Activated naive CD4-positive, alpha-beta T cell treated with anti-CD3 and anti-CD28 coated beads, Interleukin-2, amount 10 ng/mL, durations not matched to agents 7 days and 5 days (primary cell): ENCODE measurements around the gene PLXNA2.

ENCODE experiments used
- CTCF ChIA-PET: fragments of 350-600 bp; sonication (Branson Sonifier 250); formaldehyde crosslinking; loops from one replicate; lab custom pipeline; 2021; ENCODE audit warnings: antibody characterized with exemption; lab: Charles Lee
- DNase-seq: peaks from one replicate; pipeline ENCODE4 v3.0.0-alpha.2; 2020
- H3K27ac Mint-ChIP-seq: one replicate; pipeline ENCODE4 v1.8.0; 2021; ENCODE audit warnings: mild to moderate bottlenecking, moderate library complexity, mixed read lengths
- H3K27me3 Mint-ChIP-seq: one replicate; pipeline ENCODE4 v1.8.0; 2021; ENCODE audit warnings: mild to moderate bottlenecking, mixed read lengths
- H3K36me3 Mint-ChIP-seq: one replicate; pipeline ENCODE4 v1.8.0; 2021; ENCODE audit warnings: mixed read lengths
- H3K4me1 Mint-ChIP-seq: one replicate; pipeline ENCODE4 v1.8.0; 2021; ENCODE audit warnings: mixed read lengths
- H3K4me3 Mint-ChIP-seq: one replicate; pipeline ENCODE4 v1.8.0; 2021; ENCODE audit warnings: mild to moderate bottlenecking, moderate library complexity, mixed read lengths
- H3K9me3 Mint-ChIP-seq: one replicate; pipeline ENCODE4 v1.8.0; 2021; ENCODE audit warnings: mixed read lengths

The PLXNA2 gene

GRCh38 chr1:208083016-208083714 is 161.0 kb downstream of the PLXNA2 start:
- CTCF ChIA-PET: interaction anchor here (0.9 to 1.1 kb wide), 2 partner anchors 12 to 62 kb away, joined by 3 read pairs; no protein-coding TSS in a partner anchor
- Mint-ChIP-seq H3K27ac (no peak overlapping the region), H3K36me3 (no peaks in the 10 kb centered on the region), H3K9me3 (no peaks in the 10 kb centered on the region), H3K27me3 (peaks cover 16% of the 10 kb centered on the region), H3K4me3 (no peak overlapping the region), H3K4me1 (peaks cover 19% of the 10 kb centered on the region)
- DNase-seq: no peak

- no peak overlapping the region for H3K4me3 Mint-ChIP-seq
- CTCF ChIA-PET: interaction anchor here (1.8 kb wide), 1 partner anchor 60 kb away, joined by 7 read pairs; no protein-coding TSS in a partner anchor
- DNase-seq: no peak
- peaks cover 26% of the 10 kb centered on the region for H3K27me3 Mint-ChIP-seq
- H3K9me3 Mint-ChIP-seq: no peaks in the 10 kb centered on the region
- H3K27ac Mint-ChIP-seq: no peak overlapping the region
- H3K4me1 Mint-ChIP-seq: peaks cover 15% of the 10 kb centered on the region
- H3K36me3 Mint-ChIP-seq: no peaks in the 10 kb centered on the region
These were observed 162.2 kb downstream of the PLXNA2 start for GRCh38 chr1:208081972-208082371.

- peaks cover 1% of the 10 kb centered on the region for H3K4me1 Mint-ChIP-seq
These were observed 163.5 kb downstream of the PLXNA2 start for GRCh38 chr1:208080396-208081286.

GRCh38 chr1:208079161-208079560 is 165.0 kb downstream of the PLXNA2 start:
- Mint-ChIP-seq H3K27ac (no peak overlapping the region), H3K4me1 (no peaks in the 10 kb centered on the region), H3K27me3 (peaks cover 36% of the 10 kb centered on the region), H3K4me3 (no peak overlapping the region), H3K9me3 (no peaks in the 10 kb centered on the region), H3K36me3 (no peaks in the 10 kb centered on the region)
- DNase-seq: no peak
- CTCF ChIA-PET: interaction anchor here (1.9 kb wide), 1 partner anchor 14 kb away, joined by 5 read pairs; no protein-coding TSS in a partner anchor

More at GRCh38 chr1:208080396-208081286, 163.5 kb downstream of the PLXNA2 start:
- Mint-ChIP-seq H3K9me3 (no peaks in the 10 kb centered on the region), H3K36me3 (no peaks in the 10 kb centered on the region), H3K27me3 (peaks cover 28% of the 10 kb centered on the region), H3K4me3 (no peak overlapping the region), H3K27ac (no peak overlapping the region)
- DNase-seq: no peak
- CTCF ChIA-PET: interaction anchor here (1.4 to 1.9 kb wide), 4 partner anchors 13 to 83 kb away, joined by 3 to 7 read pairs (median 4); no protein-coding TSS in a partner anchor

- Mint-ChIP-seq H3K27me3 (peaks cover 39% of the 10 kb centered on the region), H3K27ac (no peak overlapping the region)
- CTCF ChIA-PET: no interaction called here
These were observed 165.4 kb downstream of the PLXNA2 start for GRCh38 chr1:208078752-208079151.

GRCh38 chr1:208077232-208078075 is 166.7 kb downstream of the PLXNA2 start:
- Mint-ChIP-seq H3K9me3 (no peaks in the 10 kb centered on the region), H3K36me3 (no peaks in the 10 kb centered on the region), H3K27me3 (peaks cover 34% of the 10 kb centered on the region), H3K4me1 (no peaks in the 10 kb centered on the region), H3K4me3 (no peak overlapping the region), H3K27ac (no peak overlapping the region)
- CTCF ChIA-PET: no interaction called here
- no peak for DNase-seq

More at GRCh38 chr1:208078752-208079151, 165.4 kb downstream of the PLXNA2 start:
- H3K4me3 Mint-ChIP-seq: no peak overlapping the region
- DNase-seq: no peak
- H3K4me1 Mint-ChIP-seq: no peaks in the 10 kb centered on the region
- H3K9me3 Mint-ChIP-seq: no peaks in the 10 kb centered on the region
- no peaks in the 10 kb centered on the region for H3K36me3 Mint-ChIP-seq

- Mint-ChIP-seq H3K9me3 (no peaks in the 10 kb centered on the region), H3K4me3 (no peak overlapping the region), H3K36me3 (no peaks in the 10 kb centered on the region), H3K27me3 (peaks cover 48% of the 10 kb centered on the region), H3K4me1 (no peaks in the 10 kb centered on the region), H3K27ac (no peak overlapping the region)
- no peak for DNase-seq
- CTCF ChIA-PET: no interaction called here
These were observed 169.8 kb downstream of the PLXNA2 start for GRCh38 chr1:208074353-208074752.

GRCh38 chr1:208071435-208072031 is 172.7 kb downstream of the PLXNA2 start:
- H3K9me3 Mint-ChIP-seq: no peaks in the 10 kb centered on the region
- no peak overlapping the region for H3K27ac Mint-ChIP-seq
- H3K4me1 Mint-ChIP-seq: no peaks in the 10 kb centered on the region
- no peaks in the 10 kb centered on the region for H3K36me3 Mint-ChIP-seq
- CTCF ChIA-PET: interaction anchor here (1.3 to 2.7 kb wide), 2 partner anchors 22 to 50 kb away, joined by 4 to 10 read pairs; no protein-coding TSS in a partner anchor
- H3K4me3 Mint-ChIP-seq: no peak overlapping the region
- H3K27me3 Mint-ChIP-seq: peaks cover 30% of the 10 kb centered on the region
- no peak for DNase-seq

GRCh38 chr1:208069908-208070307 is 174.3 kb downstream of the PLXNA2 start:
- H3K27me3 Mint-ChIP-seq: peaks cover 30% of the 10 kb centered on the region
- no peak overlapping the region for H3K4me3 Mint-ChIP-seq
- no peaks in the 10 kb centered on the region for H3K36me3 Mint-ChIP-seq
- H3K4me1 Mint-ChIP-seq: no peaks in the 10 kb centered on the region
- H3K9me3 Mint-ChIP-seq: no peaks in the 10 kb centered on the region
- CTCF ChIA-PET: interaction anchor here (0.6 to 2.7 kb wide), 2 partner anchors 24 to 1755 kb away, joined by 3 to 10 read pairs; no protein-coding TSS in a partner anchor
- no peak for DNase-seq
- no peak overlapping the region for H3K27ac Mint-ChIP-seq

- no peaks in the 10 kb centered on the region for H3K4me1 Mint-ChIP-seq
- H3K27ac Mint-ChIP-seq: no peak overlapping the region
- CTCF ChIA-PET: interaction anchor here (2.7 kb wide), 1 partner anchor 25 kb away, joined by 10 read pairs; no protein-coding TSS in a partner anchor
- no peaks in the 10 kb centered on the region for H3K9me3 Mint-ChIP-seq
- H3K36me3 Mint-ChIP-seq: no peaks in the 10 kb centered on the region
- H3K4me3 Mint-ChIP-seq: no peak overlapping the region
- DNase-seq: no peak
- H3K27me3 Mint-ChIP-seq: peaks cover 24% of the 10 kb centered on the region
These were observed 174.9 kb downstream of the PLXNA2 start for GRCh38 chr1:208069317-208069716.

GRCh38 chr1:208068908-208069307 is 175.3 kb downstream of the PLXNA2 start:
- Mint-ChIP-seq H3K4me3 (no peak overlapping the region), H3K36me3 (no peaks in the 10 kb centered on the region), H3K27ac (no peak overlapping the region), H3K4me1 (no peaks in the 10 kb centered on the region), H3K9me3 (no peaks in the 10 kb centered on the region), H3K27me3 (peaks cover 20% of the 10 kb centered on the region)
- CTCF ChIA-PET: interaction anchor here (0.6 to 1.4 kb wide), 2 partner anchors 47 to 132 kb away, joined by 3 to 4 read pairs; no protein-coding TSS in a partner anchor
- DNase-seq: no peak

GRCh38 chr1:208068407-208068806 is 175.8 kb downstream of the PLXNA2 start:
- Mint-ChIP-seq H3K9me3 (no peaks in the 10 kb centered on the region), H3K4me1 (no peaks in the 10 kb centered on the region)

GRCh38 chr1:208066583-208066982 is 177.6 kb downstream of the PLXNA2 start:
- CTCF ChIA-PET: interaction anchor here (1.2 kb wide), 1 partner anchor 27 kb away, joined by 3 read pairs; no protein-coding TSS in a partner anchor

More at GRCh38 chr1:208068407-208068806, 175.8 kb downstream of the PLXNA2 start:
- H3K36me3 Mint-ChIP-seq: no peaks in the 10 kb centered on the region
- H3K27me3 Mint-ChIP-seq: peaks cover 19% of the 10 kb centered on the region
- CTCF ChIA-PET: interaction anchor here (0.6 to 1.4 kb wide), 2 partner anchors 47 to 131 kb away, joined by 3 to 4 read pairs; no protein-coding TSS in a partner anchor
- DNase-seq: no peak
- no peak overlapping the region for H3K27ac Mint-ChIP-seq
- H3K4me3 Mint-ChIP-seq: no peak overlapping the region

More at GRCh38 chr1:208066583-208066982, 177.6 kb downstream of the PLXNA2 start:
- no peak for DNase-seq
- Mint-ChIP-seq H3K4me3 (no peak overlapping the region), H3K27me3 (peaks cover 25% of the 10 kb centered on the region), H3K27ac (no peak overlapping the region), H3K36me3 (no peaks in the 10 kb centered on the region), H3K4me1 (no peaks in the 10 kb centered on the region), H3K9me3 (no peaks in the 10 kb centered on the region)
